ENCODE measurements around the gene SLC7A4. TPM values are rescaled to one million over a fixed set of nuclear protein-coding genes. Genes with fewer than 3 reads are reported as not detected.

Gene SLC7A4
- total RNA-seq, 1 donor from 2014 or later, result 5.6 TPM

DNA sequence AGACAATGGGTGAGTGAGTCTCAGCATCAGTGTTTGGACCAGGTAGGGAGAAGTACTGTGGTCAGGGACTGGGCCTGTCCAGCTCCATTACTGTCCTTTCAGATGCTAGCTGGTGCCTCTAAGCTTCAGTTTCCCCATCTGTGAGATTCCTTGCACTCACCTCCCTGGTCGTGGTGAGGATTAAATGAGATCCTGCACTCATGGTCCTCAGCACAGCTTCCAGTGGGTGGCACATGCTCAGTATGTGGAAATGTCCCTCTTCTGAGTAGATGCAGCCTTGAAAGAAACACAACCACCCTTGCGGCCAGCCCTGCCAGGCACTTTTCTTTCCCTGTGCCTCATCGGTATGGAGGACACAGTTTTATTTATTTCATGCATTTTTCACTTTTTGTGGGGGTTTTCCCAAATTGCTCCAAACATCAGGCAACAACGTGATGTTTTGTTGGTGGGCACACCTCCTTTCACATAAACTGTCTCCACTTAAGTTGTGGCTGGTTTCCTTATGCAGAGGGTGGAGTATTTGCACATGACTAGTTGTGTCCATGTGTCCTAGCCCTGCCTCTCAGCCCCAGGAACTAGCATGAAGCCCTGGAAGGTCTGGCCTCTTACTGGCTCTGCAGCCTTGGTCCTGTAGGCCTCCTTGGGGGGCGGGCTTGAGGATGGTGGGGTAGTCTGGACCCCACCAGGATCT lies 49.1 kb downstream of the SLC7A4 start:
- no peak for DNase-seq (ENCODE audit: low spot score)

DNA sequence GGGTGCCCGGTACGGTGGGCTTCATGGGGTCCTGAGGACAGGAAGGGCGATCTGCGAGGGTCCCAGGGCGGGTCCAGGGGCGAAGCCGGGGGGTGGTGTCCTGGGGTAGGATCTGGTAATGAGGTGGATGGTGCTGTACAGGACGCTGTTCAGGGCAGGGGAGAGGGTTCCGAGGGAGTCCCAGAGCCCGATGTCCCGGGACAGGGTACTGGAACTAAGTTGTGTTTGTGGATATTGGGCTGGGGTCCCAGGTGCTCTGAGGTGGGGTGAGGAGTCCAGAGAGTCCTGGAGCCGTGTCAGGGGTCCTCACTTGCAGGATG lies 49.8 kb downstream of the SLC7A4 start:
- DNase-seq (ENCODE audit: low spot score), result no peak

DNA sequence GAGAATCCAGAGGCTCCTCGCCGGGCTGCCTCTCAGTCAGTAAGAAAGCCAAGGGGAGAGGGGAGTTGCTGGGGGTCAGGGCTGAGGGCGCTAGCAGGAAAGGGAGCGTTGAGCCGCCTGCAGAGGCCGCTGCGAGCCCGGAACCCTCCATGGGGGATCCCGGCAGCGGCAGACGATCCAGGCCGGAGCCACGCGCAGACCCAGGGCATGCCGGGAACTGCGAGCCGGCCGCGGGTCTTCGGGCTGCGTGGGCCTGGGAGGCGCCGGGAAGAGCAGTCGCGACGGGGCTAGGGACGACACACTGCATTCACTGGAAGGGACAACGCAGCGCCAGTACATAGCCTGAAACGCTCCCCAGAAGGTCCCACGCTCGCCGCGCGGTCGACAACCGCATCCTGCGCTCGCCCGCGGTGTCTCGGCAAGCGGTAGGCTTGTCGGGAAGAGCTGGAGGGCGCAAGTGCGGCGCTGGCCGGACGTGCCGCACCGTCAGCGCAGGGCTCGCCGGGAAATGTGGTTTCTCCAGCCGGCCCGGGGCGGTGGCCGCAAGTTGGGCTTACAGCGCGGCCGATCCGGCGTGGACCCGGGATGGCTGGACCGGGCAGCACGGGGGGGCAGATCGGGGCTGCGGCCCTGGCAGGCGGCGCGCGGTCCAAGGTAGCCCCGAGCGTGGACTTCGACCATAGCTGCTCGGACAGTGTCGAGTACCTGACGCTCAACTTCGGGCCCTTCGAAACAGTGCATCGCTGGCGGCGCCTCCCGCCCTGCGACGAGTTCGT lies 50.4 kb downstream of the SLC7A4 start, which contains the start of gene LZTR1:
Gene LZTR1 (plus strand): TSS at position 511 of the 776 bp plus-strand sequence. CDS start 75 bp downstream, at position 586.
- peak; percentile 82 for DNase-seq (ENCODE audit: low spot score)

DNA sequence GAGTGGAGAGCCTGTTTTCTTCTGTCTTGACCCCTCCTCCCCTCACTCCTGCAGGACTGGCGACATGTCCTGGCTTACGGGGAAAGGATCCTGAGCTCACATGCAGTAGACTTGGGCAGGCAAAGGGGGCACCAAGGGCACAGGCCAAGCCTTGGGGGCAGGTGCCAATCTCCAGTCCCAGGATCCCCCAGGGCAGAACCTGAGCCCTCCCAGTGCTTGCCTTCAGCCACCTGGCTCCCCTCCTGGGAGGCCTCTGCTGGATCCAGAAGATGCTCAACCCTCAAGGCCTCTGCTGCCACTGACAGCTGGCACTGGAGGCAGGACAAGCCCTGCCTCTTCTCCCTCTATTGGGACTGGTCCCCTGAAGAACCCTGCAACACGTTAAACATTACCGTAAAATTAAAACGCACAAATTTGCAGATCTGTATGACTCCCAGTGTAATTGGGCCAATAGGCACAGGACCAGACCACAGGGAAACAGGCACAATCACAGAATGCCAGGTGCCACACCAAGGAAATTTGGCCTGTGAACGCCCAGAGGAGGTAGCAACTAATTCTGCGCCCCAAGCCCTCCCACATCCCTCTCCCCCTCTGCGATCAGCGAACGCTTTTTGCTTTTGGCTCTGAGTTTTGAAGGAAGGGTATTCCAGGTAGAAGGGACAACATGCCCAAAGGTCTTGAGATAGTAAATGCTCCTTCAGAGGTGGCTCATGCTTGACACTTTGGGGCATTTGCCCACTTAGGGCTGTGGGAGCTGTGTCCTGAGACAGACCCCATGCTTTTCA lies 51.2 kb downstream of the SLC7A4 start:
- DNase-seq (ENCODE audit: low spot score), result no peak

DNA sequence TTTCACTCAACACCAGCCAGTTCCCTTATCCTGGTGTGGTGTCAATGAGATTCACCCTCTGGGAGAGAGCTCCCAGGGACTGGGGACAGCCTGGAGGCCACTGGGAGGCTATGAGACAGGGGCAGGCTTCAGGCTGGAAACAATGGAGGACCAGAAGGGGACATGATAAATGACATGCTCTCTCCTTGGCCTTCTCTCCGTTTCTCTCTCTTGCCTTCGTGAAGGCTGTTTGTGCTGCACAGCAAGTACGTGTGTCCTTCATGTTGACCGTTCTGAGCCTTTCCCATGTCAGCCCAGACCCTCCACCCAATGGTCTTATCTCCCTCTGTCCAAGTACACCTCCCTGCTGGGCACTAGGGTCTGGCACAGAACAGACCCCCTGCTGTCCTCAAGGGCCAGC lies 51.8 kb downstream of the SLC7A4 start:
- no peak for DNase-seq (ENCODE audit: low spot score)

DNA sequence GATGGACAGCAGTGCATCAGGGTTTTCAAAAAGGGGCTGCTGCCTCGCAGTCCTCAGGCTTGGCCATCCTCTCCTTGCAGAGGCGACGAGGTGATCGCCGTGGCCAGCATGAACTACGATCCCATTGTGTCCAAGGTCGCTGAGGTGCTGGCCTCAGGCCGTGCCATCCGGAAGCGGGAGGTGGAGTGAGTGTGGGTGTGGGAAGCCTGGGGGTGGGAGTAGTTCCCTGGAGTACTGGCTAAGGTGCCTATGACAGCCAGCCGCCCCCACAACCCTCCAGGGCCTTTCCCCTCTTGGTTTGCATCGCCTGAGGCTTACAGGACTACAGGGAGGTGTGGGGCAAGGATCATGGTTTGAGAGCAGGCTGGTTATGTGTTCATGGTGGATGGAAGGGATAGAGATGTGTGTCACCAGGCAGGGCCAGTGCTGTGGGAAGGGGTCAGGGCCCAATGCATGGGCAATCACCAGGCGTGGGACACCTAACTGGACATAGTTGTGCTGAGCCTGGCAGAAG lies 52.4 kb downstream of the SLC7A4 start:
- DNase-seq (ENCODE audit: low spot score), result no peak

DNA sequence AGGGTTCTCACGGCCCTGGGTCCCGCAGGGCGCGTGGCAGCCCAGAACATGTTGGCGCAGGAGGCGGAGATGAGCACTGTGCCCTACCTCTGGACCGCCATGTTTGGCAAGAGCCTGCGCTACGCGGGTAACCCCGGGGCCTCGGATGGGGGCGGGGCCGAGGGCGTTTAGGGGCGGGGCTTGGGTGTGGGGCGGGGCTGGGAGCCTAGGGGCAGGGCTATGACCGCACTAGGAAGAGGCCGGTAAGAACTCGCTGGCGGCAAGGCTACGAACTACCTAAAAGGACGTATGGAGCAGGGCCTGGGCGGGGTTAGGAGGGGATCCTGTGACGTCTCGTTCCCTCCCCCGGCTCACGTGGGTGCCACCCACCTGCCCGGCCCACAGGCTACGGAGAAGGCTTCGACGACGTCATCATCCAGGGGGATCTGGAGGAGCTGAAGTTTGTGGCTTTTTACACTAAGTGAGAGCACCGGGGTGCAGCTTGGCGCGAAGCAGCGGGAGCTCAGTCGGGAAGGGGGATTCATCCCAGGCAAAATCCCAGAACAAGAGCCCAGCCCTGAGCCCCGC lies 53.0 kb downstream of the SLC7A4 start:
- peak; percentile 85 for DNase-seq (ENCODE audit: low spot score)

Other genes starting within 250 kb of the SLC7A4 start
- 100 TPM for gene PI4KA, start 173.8 kb downstream of the SLC7A4 start, total RNA-seq
- gene SNAP29, start 173.6 kb downstream of the SLC7A4 start, total RNA-seq, result 34.6 TPM
- gene CRKL, start 115.2 kb downstream of the SLC7A4 start, total RNA-seq, result 54.1 TPM
- gene AIFM3, start 65.3 kb downstream of the SLC7A4 start, total RNA-seq, result 8.3 TPM
- gene LZTR1, start 50.3 kb downstream of the SLC7A4 start, total RNA-seq, result 93.5 TPM
- gene THAP7, start 30.4 kb downstream of the SLC7A4 start, total RNA-seq, result 27.5 TPM
- 2.4 TPM for gene P2RX6, start 17.4 kb downstream of the SLC7A4 start, total RNA-seq
- gene LRRC74B, start 13.4 kb upstream of the SLC7A4 start, total RNA-seq, result not detected

All from mucosa of gallbladder (tissue), 1 donor.